Measurements from ENCODE around the gene PIK3R2. TPM values are rescaled to one million over a fixed set of nuclear protein-coding genes. Genes with fewer than 3 reads are reported as not detected.

PIK3R2 gene
- total RNA-seq, 1 experiment from 2014 or later, result 33.8 TPM

GRCh38 chr19:18128044-18128443 is 24.9 kb upstream of the PIK3R2 start:
- POLR2A ChIA-PET, result no interaction called here
- Mint-ChIP-seq H3K9me3 (ENCODE audit: unreplicated experiment) (no peaks in the 10 kb centered on the region), H3K36me3 (ENCODE audit: insufficient read depth, unreplicated experiment) (peaks cover 33% of the 10 kb centered on the region), H3K4me1 (ENCODE audit: insufficient read depth, unreplicated experiment) (no peaks in the 10 kb centered on the region), H3K4me3 (ENCODE audit: unreplicated experiment) (no peak overlapping the region), H3K27me3 (ENCODE audit: insufficient read depth, unreplicated experiment) (no peaks in the 10 kb centered on the region), H3K27ac (ENCODE audit: low read depth, unreplicated experiment) (no peak overlapping the region)
- TF ChIP-seq, protein P1, sequence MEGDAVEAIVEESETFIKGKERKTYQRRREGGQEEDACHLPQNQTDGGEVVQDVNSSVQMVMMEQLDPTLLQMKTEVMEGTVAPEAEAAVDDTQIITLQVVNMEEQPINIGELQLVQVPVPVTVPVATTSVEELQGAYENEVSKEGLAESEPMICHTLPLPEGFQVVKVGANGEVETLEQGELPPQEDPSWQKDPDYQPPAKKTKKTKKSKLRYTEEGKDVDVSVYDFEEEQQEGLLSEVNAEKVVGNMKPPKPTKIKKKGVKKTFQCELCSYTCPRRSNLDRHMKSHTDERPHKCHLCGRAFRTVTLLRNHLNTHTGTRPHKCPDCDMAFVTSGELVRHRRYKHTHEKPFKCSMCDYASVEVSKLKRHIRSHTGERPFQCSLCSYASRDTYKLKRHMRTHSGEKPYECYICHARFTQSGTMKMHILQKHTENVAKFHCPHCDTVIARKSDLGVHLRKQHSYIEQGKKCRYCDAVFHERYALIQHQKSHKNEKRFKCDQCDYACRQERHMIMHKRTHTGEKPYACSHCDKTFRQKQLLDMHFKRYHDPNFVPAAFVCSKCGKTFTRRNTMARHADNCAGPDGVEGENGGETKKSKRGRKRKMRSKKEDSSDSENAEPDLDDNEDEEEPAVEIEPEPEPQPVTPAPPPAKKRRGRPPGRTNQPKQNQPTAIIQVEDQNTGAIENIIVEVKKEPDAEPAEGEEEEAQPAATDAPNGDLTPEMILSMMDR (IDR thresholded peaks at IDR 0.05; ENCODE audit: unreplicated experiment), result no peak
- CTCF ChIA-PET, result interaction anchor here (0.8 to 1.0 kb wide), 3 partner anchors 10 to 124 kb away, joined by 3 read pairs; no protein-coding TSS in a partner anchor
- BruUV-seq (replicated peaks), result no TSS peak
- no peak for DNase-seq (ENCODE audit: unreplicated experiment)
- intact Hi-C loops (cut with micrococcal nuclease), result no loop called here

DNA sequence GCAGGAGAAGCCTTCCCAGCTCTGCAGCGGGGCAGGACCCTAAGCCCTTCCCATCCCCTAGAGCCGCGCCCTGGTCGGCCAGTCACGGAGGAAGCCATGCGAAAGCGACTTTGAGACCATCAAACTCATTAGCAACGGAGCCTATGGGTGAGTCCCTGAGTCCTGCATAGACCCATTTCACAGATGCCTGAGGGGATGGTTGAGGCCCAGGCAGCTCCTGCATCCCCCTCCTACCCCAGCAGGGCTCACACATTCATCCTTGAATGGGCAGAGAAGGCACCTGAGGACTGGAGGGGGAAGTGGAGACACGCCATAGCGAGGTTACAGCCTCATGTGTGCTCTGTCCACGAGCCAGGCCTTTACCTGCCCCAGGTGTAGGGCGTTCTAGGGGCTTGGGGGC is 24.2 kb upstream of the PIK3R2 start:
- intact Hi-C loops (cut with micrococcal nuclease), result no loop called here
- no peaks in the 10 kb centered on the region for H3K9me3 Mint-ChIP-seq (ENCODE audit: unreplicated experiment)
- CTCF ChIA-PET, result interaction anchor here (0.6 to 0.8 kb wide), 3 partner anchors 16 to 557 kb away, joined by 3 to 5 read pairs (median 3); no protein-coding TSS in a partner anchor
- H3K4me1 Mint-ChIP-seq (ENCODE audit: insufficient read depth, unreplicated experiment), result no peaks in the 10 kb centered on the region
- no peak overlapping the region for H3K4me3 Mint-ChIP-seq (ENCODE audit: unreplicated experiment)
- DNase-seq (ENCODE audit: unreplicated experiment), result no peak
- no peak overlapping the region for H3K27ac Mint-ChIP-seq (ENCODE audit: low read depth, unreplicated experiment)
- BruUV-seq (replicated peaks), result no TSS peak
- peaks cover 33% of the 10 kb centered on the region for H3K36me3 Mint-ChIP-seq (ENCODE audit: insufficient read depth, unreplicated experiment)
- TF ChIP-seq, protein P1 (IDR thresholded peaks at IDR 0.05; ENCODE audit: unreplicated experiment), result no peak
- POLR2A ChIA-PET, result no interaction called here
- no peaks in the 10 kb centered on the region for H3K27me3 Mint-ChIP-seq (ENCODE audit: insufficient read depth, unreplicated experiment)

GRCh38 chr19:18130523-18131242 is 22.3 kb upstream of the PIK3R2 start:
- Mint-ChIP-seq H3K4me3 (ENCODE audit: unreplicated experiment) (no peak overlapping the region), H3K9me3 (ENCODE audit: unreplicated experiment) (no peaks in the 10 kb centered on the region), H3K36me3 (ENCODE audit: insufficient read depth, unreplicated experiment) (peaks cover 26% of the 10 kb centered on the region), H3K27me3 (ENCODE audit: insufficient read depth, unreplicated experiment) (no peaks in the 10 kb centered on the region), H3K27ac (ENCODE audit: low read depth, unreplicated experiment) (no peak overlapping the region), H3K4me1 (ENCODE audit: insufficient read depth, unreplicated experiment) (no peaks in the 10 kb centered on the region)
- POLR2A ChIA-PET, result interaction anchor here (0.6 kb wide), 1 partner anchor 13 kb away, joined by 5 read pairs; no protein-coding TSS in a partner anchor
- DNase-seq (ENCODE audit: unreplicated experiment), result no peak
- BruUV-seq (replicated peaks), result no TSS peak
- intact Hi-C loops (cut with micrococcal nuclease), result no loop called here
- CTCF ChIA-PET, result interaction anchor here (0.7 to 1.0 kb wide), 4 partner anchors 17 to 191 kb away, joined by 3 to 5 read pairs (median 3); no protein-coding TSS in a partner anchor
- TF ChIP-seq, protein P1 (IDR thresholded peaks at IDR 0.05; ENCODE audit: unreplicated experiment), result no peak

DNA sequence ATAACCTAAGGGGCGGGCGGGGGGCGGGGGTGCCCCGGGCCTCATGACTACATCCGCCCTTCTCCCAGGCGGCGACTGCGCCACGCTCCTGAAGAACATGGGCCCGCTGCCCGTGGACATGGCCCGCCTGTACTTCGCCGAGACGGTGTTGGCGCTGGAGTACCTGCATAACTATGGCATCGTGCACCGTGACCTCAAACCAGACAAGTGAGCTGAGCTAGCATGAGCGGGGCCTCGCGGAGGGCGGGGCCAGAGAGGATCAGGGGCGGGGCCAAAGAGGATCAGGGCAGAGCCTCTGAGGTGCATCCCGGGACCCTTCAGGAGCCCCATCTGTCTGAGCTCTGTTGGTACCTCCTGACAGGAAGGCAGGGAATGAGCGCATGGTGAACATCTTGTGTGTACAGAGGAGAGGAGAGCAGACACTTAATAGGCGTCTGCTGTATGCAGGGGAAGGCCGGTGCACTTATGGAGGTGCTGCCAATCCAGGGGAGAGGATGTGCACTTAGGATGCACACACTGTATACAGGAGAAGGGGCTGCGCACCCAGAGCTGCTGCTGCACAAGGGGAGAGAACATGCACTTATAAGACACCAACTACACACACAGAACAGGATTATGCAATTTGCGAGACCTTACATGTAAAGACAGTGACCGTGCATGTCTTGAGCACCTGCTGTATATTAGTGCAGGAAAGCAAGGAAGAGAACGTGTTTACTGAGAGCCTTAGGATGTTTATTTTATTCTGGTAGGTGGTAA is 20.9 kb upstream of the PIK3R2 start:
- ChIA-PET POLR2A (no interaction called here), CTCF (interaction anchor here (0.6 to 0.7 kb wide), 2 partner anchors 373 to 1610 kb away, joined by 3 read pairs; no protein-coding TSS in a partner anchor)
- no peak overlapping the region for H3K27ac Mint-ChIP-seq (ENCODE audit: low read depth, unreplicated experiment)
- TF ChIP-seq, protein P1 (IDR thresholded peaks at IDR 0.05; ENCODE audit: unreplicated experiment), result no peak
- no peaks in the 10 kb centered on the region for H3K27me3 Mint-ChIP-seq (ENCODE audit: insufficient read depth, unreplicated experiment)
- no peak overlapping the region for H3K4me3 Mint-ChIP-seq (ENCODE audit: unreplicated experiment)
- no peak for DNase-seq (ENCODE audit: unreplicated experiment)
- no TSS peak for BruUV-seq (replicated peaks)
- peaks cover 18% of the 10 kb centered on the region for H3K36me3 Mint-ChIP-seq (ENCODE audit: insufficient read depth, unreplicated experiment)
- intact Hi-C loops (cut with micrococcal nuclease), result no loop called here
- no peaks in the 10 kb centered on the region for H3K4me1 Mint-ChIP-seq (ENCODE audit: insufficient read depth, unreplicated experiment)
- H3K9me3 Mint-ChIP-seq (ENCODE audit: unreplicated experiment), result no peaks in the 10 kb centered on the region

Measured in MCF 10A (cell line).